Smooth muscle cell of the pulmonary artery (primary cell): Measurements from ENCODE around the gene IL17RA. TPM values are rescaled to one million over a fixed set of nuclear protein-coding genes. Genes with fewer than 3 reads are reported as not detected.

Experiments used
- total RNA-seq: library from RNA; depleted of rRNA; stranded (reverse); fragments of >200 nt; gene quantifications from 2 replicates; pipeline ENCODE4 v1.2.3, GENCODE V29; 2014

Gene IL17RA, protein sequence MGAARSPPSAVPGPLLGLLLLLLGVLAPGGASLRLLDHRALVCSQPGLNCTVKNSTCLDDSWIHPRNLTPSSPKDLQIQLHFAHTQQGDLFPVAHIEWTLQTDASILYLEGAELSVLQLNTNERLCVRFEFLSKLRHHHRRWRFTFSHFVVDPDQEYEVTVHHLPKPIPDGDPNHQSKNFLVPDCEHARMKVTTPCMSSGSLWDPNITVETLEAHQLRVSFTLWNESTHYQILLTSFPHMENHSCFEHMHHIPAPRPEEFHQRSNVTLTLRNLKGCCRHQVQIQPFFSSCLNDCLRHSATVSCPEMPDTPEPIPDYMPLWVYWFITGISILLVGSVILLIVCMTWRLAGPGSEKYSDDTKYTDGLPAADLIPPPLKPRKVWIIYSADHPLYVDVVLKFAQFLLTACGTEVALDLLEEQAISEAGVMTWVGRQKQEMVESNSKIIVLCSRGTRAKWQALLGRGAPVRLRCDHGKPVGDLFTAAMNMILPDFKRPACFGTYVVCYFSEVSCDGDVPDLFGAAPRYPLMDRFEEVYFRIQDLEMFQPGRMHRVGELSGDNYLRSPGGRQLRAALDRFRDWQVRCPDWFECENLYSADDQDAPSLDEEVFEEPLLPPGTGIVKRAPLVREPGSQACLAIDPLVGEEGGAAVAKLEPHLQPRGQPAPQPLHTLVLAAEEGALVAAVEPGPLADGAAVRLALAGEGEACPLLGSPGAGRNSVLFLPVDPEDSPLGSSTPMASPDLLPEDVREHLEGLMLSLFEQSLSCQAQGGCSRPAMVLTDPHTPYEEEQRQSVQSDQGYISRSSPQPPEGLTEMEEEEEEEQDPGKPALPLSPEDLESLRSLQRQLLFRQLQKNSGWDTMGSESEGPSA
- total RNA-seq: 6.3 and 8.0 TPM in 2 replicates

DNA sequence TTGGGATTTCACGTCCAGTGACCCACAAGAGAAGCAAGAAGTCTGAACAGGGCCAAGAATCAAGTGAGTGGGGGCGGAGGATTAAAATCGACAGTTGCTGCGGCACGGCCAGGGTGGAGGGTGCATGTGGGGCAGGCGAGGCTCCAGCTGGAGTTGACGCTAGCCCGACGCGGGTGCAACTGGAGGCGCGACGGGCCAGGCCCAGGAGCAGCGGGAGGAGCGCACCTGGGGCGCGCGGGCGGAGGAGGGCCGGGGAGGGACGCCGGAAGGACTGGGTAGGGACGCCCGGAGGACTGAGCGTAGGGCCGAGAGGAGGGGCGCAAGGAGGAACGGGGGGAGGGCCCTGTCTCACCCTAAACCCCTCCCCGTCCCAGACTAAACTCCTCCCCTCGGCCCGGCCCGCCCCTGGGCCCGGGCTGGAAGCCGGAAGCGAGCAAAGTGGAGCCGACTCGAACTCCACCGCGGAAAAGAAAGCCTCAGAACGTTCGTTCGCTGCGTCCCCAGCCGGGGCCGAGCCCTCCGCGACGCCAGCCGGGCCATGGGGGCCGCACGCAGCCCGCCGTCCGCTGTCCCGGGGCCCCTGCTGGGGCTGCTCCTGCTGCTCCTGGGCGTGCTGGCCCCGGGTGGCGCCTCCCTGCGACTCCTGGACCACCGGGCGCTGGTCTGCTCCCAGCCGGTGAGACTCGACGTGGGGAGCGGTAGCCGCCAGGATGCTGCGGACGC, at the start of gene IL17RA:
Gene IL17RA (plus strand): TSS at position 447 of the 723 bp plus-strand sequence. CDS start 92 bp downstream, at position 539.

DNA sequence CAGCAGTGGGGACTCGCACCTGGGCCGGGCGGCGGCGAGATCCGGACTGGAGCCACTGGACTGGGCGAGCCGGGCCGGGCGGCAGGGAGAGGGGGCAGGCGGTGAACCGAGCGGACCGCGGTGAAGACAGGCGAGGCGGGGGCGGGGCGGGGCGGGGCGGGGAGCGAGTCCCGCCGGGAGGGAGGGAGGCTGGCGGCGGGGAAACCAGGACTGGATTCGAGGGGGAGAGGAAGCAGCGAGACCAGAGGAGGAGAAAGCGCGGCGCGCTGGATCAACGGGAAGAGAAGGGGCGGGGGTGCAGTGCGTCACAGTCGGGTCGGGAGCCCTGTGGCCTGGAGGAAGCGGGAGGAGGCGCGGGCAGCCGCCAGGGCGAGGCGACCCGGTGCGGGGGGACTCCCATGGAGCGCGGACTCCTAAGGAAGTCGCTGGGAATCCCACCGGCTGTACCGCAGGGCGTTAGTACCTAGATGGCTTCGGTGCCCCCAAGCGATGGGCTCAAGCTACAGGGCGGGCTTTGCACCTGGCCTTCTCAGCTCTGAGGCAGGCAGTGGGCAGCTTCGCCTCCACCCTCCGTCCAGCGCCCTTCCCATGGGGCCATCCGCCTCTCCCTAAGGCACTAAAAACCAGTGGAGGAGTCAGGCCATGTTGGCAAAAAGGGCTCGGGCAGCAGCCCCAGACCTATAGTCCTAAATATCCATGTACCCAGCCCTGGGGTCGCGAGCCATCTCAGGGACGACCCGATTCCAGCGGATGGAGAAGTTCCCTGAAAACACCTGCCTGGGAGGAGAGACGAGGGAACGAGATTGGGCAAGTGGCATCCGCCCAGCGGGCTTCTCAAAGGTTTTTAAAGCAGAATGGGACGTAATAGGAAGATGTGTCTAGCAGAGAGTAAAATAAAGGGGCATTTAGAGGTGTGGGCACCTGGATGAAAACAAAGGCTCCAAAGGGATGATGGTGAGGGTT, 36.7 kb downstream of the IL17RA start, which contains the start of gene TMEM121B:
Gene TMEM121B (minus strand): TSS at position 128 of the 963 bp plus-strand sequence. CDS start 233 bp downstream, outside the sequence.

DNA sequence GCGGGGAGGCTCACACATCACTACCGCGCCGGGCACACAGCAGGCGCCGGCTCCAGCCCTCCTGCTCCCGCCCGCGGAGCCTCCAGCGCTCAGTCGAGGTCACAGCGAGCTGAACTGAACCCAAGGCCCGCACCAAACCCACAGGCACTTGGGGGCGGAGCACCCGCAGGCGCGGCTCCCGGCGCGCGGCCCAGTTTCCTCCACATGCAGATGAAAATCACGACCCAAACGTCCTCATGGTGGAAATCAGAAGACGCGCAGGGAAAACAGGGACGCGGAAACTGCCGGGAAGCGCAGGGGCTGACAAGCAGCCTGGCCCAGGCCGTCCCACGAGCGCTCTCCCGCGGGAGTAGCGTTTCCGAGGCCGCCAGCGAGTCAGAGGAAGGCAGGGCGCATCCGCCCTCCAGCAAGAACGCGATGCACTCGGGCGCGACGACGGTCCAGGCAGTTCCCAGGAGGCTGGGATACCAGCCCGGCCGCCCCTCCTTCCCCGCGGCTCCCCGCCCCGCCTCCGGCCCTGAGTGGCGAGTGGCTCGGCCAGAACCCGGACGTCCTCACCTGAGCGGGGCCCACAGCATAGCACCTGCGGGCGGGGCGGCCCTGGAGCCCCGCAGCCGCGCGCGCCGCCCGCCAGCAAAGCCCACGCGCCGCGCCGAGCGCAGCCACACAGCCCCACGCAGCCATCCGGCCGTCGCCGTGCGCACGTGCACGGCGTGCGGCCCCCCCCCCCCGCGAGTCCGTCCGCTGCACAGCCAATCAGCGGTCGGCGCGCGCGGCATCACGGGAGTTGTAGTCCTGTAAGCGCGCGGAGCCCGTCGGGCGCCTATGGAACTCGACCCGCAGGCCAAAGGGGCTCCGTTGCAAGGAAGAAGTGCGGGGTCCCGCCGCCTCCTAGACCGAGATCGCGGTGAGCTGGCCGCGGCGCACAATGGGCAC, 74.0 kb downstream of the IL17RA start, which contains the start of gene HDHD5:
Gene HDHD5 (minus strand): TSS at position 710 of the 936 bp plus-strand sequence. CDS start 26 bp downstream, at position 684.

Other genes with a start within 250 kb of the IL17RA start
- gene GAB4, start 76.8 kb upstream of the IL17RA start, total RNA-seq: not detected in 2 replicates
- gene TMEM121B, start 36.4 kb downstream of the IL17RA start, total RNA-seq: 0.07 and 0.20 TPM in 2 replicates
- 27.9 and 33.3 TPM in 2 replicates for gene HDHD5, start 74.3 kb downstream of the IL17RA start, total RNA-seq
- gene ADA2, start 134.4 kb downstream of the IL17RA start, total RNA-seq: 0.20 and 0.56 TPM in 2 replicates